Measurements from ENCODE around the gene TSEN2. TPM values are rescaled to one million over a fixed set of nuclear protein-coding genes. Genes with fewer than 3 reads are reported as not detected.
"Not testable (repeated sequence)": the region's sequence is repeated elsewhere in the genome, so short reads cannot be mapped to it uniquely, and the experiment has no call there.

Gene TSEN2
- total RNA-seq, 2 experiments from 2014 or later, result 19.4 to 21.4 TPM

- ATAC-seq (no peak), DNase-seq (no peak)
- Mint-ChIP-seq H3K9me3 (no peaks in the 10 kb centered on the region), H3K27ac (no peak overlapping the region), H3K27me3 (no peaks in the 10 kb centered on the region), H3K4me3 (no peak overlapping the region), H3K36me3 (ENCODE audit: low read depth) (no peaks in the 10 kb centered on the region), H3K4me1 (ENCODE audit: low read depth) (peaks cover 2% of the 10 kb centered on the region)
- no peak for TF ChIP-seq CTCF (IDR thresholded peaks at IDR 0.05)
- POLR2A ChIA-PET, result no interaction called here
- CTCF ChIA-PET, result interaction anchor here (1.0 to 6.5 kb wide), 4 partner anchors 8 to 341 kb away, joined by 4 to 170 read pairs (median 24); no protein-coding TSS in a partner anchor
- intact Hi-C loops (cut with micrococcal nuclease), result loop anchor here (2.0 kb wide), 1 partner anchor 344 kb away; no protein-coding TSS in a partner anchor
These were observed 6.0 kb upstream of the TSEN2 start for GRCh38 chr3:12478326-12478725.

- POLR2A ChIA-PET; H3K27ac Mint-ChIP-seq; H3K36me3 Mint-ChIP-seq (ENCODE audit: low read depth): not testable (repeated sequence)
These were observed 5.1 kb upstream of the TSEN2 start for GRCh38 chr3:12479198-12479597.

GRCh38 chr3:12479919-12480427 lies 4.3 kb upstream of the TSEN2 start:
- intact Hi-C loops (cut with micrococcal nuclease), result loop anchor here (2.0 kb wide), 1 partner anchor 345 kb away; no protein-coding TSS in a partner anchor
- peak; percentile 81 for TF ChIP-seq CTCF (IDR thresholded peaks at IDR 0.05)
- H3K27me3 Mint-ChIP-seq, result no peaks in the 10 kb centered on the region
- H3K4me3 Mint-ChIP-seq, result no peak overlapping the region
- H3K27ac Mint-ChIP-seq, result no peak overlapping the region
- peaks cover 9% of the 10 kb centered on the region for H3K4me1 Mint-ChIP-seq (ENCODE audit: low read depth)
- H3K9me3 Mint-ChIP-seq, result no peaks in the 10 kb centered on the region
- peaks cover 1% of the 10 kb centered on the region for H3K36me3 Mint-ChIP-seq (ENCODE audit: low read depth)
- CTCF ChIA-PET, result interaction anchor here (0.6 to 6.5 kb wide), 47 partner anchors 10 to 1099 kb away, joined by 3 to 170 read pairs (median 4); partner anchors contain the start of gene PPARG
- POLR2A ChIA-PET, result interaction anchor here (0.7 kb wide), 1 partner anchor 332 kb away, joined by 3 read pairs; no protein-coding TSS in a partner anchor
- DNase-seq, result peak; percentile 31
- ATAC-seq, result peak; percentile 35

More at GRCh38 chr3:12479198-12479597, 5.1 kb upstream of the TSEN2 start:
- not testable (repeated sequence) for ATAC-seq; DNase-seq; H3K27me3 Mint-ChIP-seq; H3K4me1 Mint-ChIP-seq (ENCODE audit: low read depth); H3K9me3 Mint-ChIP-seq; H3K4me3 Mint-ChIP-seq
- CTCF ChIA-PET, result interaction anchor here (0.6 to 6.5 kb wide), 40 partner anchors 9 to 1098 kb away, joined by 3 to 170 read pairs (median 5); partner anchors contain the start of gene PPARG
- intact Hi-C loops (cut with micrococcal nuclease), result loop anchor here (2.0 kb wide), 1 partner anchor 344 kb away; no protein-coding TSS in a partner anchor

GRCh38 chr3:12483410-12483809 lies 870 bp upstream of the TSEN2 start:
- Mint-ChIP-seq H3K27me3 (no peaks in the 10 kb centered on the region), H3K9me3 (no peaks in the 10 kb centered on the region), H3K27ac (peak overlapping the region; percentile 93), H3K4me1 (ENCODE audit: low read depth) (peaks cover 34% of the 10 kb centered on the region), H3K36me3 (ENCODE audit: low read depth) (peaks cover 21% of the 10 kb centered on the region), H3K4me3 (peak overlapping the region; percentile 92)
- ChIA-PET POLR2A (interaction anchor here (0.6 to 2.0 kb wide), 4 partner anchors 12 to 1311 kb away, joined by 3 to 8 read pairs (median 4); partner anchors contain the start of gene RPL32), CTCF (interaction anchor here (0.6 to 5.0 kb wide), 8 partner anchors 11 to 348 kb away, joined by 3 to 37 read pairs (median 4); no protein-coding TSS in a partner anchor)
- TF ChIP-seq CTCF (IDR thresholded peaks at IDR 0.05), result no peak
- no peak for DNase-seq
- ATAC-seq, result no peak
- intact Hi-C loops (cut with micrococcal nuclease), result no loop called here

GRCh38 chr3:12483872-12484197 lies 445 bp upstream of the TSEN2 start:
- Mint-ChIP-seq H3K4me3 (peak overlapping the region; percentile 92), H3K27ac (peak overlapping the region; percentile 93), H3K36me3 (ENCODE audit: low read depth) (peaks cover 25% of the 10 kb centered on the region), H3K9me3 (no peaks in the 10 kb centered on the region), H3K27me3 (no peaks in the 10 kb centered on the region), H3K4me1 (ENCODE audit: low read depth) (peaks cover 37% of the 10 kb centered on the region)
- no peak for TF ChIP-seq CTCF (IDR thresholded peaks at IDR 0.05)
- DNase-seq (no peak), ATAC-seq (no peak)
- ChIA-PET POLR2A (interaction anchor here (0.6 to 2.5 kb wide), 7 partner anchors 12 to 1311 kb away, joined by 3 to 10 read pairs (median 5); partner anchors contain the start of gene RPL32), CTCF (interaction anchor here (0.6 to 5.0 kb wide), 6 partner anchors 11 to 348 kb away, joined by 3 to 37 read pairs (median 4); no protein-coding TSS in a partner anchor)
- intact Hi-C loops (cut with micrococcal nuclease), result no loop called here
